ENCODE results near the gene DHRSX.

GRCh38 chrX:2395261-2395992 is 105.3 kb downstream of the DHRSX start:
- TF ChIP-seq, protein P1, sequence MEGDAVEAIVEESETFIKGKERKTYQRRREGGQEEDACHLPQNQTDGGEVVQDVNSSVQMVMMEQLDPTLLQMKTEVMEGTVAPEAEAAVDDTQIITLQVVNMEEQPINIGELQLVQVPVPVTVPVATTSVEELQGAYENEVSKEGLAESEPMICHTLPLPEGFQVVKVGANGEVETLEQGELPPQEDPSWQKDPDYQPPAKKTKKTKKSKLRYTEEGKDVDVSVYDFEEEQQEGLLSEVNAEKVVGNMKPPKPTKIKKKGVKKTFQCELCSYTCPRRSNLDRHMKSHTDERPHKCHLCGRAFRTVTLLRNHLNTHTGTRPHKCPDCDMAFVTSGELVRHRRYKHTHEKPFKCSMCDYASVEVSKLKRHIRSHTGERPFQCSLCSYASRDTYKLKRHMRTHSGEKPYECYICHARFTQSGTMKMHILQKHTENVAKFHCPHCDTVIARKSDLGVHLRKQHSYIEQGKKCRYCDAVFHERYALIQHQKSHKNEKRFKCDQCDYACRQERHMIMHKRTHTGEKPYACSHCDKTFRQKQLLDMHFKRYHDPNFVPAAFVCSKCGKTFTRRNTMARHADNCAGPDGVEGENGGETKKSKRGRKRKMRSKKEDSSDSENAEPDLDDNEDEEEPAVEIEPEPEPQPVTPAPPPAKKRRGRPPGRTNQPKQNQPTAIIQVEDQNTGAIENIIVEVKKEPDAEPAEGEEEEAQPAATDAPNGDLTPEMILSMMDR (IDR thresholded peaks at IDR 0.05) = no peak
- no peak for TF ChIP-seq POLR2A (IDR thresholded peaks at IDR 0.05)
